Panc1 (cell line): ENCODE measurements around the gene CCT5. TPM values are rescaled to one million over a fixed set of nuclear protein-coding genes. Genes with fewer than 3 reads are reported as not detected.
A peak's percentile ranks its signal among the peaks of the same experiment; 100 is the strongest.
"Not testable (repeated sequence)": the region's sequence is repeated elsewhere in the genome, so short reads cannot be mapped to it uniquely, and the experiment has no call there.

Experiments used
- ATAC-seq: fragments of 200-7000 bp; cut with Tn5 transposase; 2 replicates; pipeline ENCODE4 v1.9.1; 2020; ENCODE audit warnings: mild to moderate bottlenecking, moderate library complexity
- BruUV-seq: library from RNA; stranded (reverse); fragments of 400-500 nt; replicated peaks from 2 replicates; lab custom pipeline; 2021; lab: Mats Ljungman, UMichigan
- CTCF ChIA-PET: fragments of 300-600 bp; sonication (Branson Sonifier 250); formaldehyde crosslinking; loops from one replicate; lab custom pipeline; 2022; ENCODE audit warnings: antibody characterized with exemption; lab: Charles Lee
- POLR2A ChIA-PET: fragments of 300-600 bp; sonication (Branson Sonifier 250); formaldehyde crosslinking; loops from one replicate; lab custom pipeline; 2022; ENCODE audit warnings: antibody characterized with exemption; lab: Charles Lee
- DNase-seq: peaks from one replicate; pipeline ENCODE4 v3.0.0-alpha.2; 2010; ENCODE audit warnings: low read depth, low spot score
- H3K27ac ChIP-seq: 2 replicates; pipeline ENCODE4 v1.5.1; 2011; ENCODE audit warnings: mild to moderate bottlenecking, low read length, inconsistent platforms
- H3K27me3 ChIP-seq: fragments of 200-500 bp; sonication (Bioruptor generic); 2 replicates; pipeline ENCODE4 v1.6.0; 2014; ENCODE audit warnings: low read length, inconsistent platforms; ENCODE audit not compliant: control insufficient read depth, insufficient read depth
- H3K36me3 ChIP-seq: fragments of 200-500 bp; sonication (Bioruptor generic); 2 replicates; pipeline ENCODE4 v1.5.1; 2014; ENCODE audit warnings: inconsistent platforms, mild to moderate bottlenecking, low read length, moderate library complexity; ENCODE audit not compliant: control insufficient read depth, insufficient read depth
- H3K4me1 ChIP-seq: 2 replicates; pipeline ENCODE4 v1.5.1; 2011; ENCODE audit warnings: inconsistent platforms, mild to moderate bottlenecking, low read length, moderate library complexity; ENCODE audit not compliant: control insufficient read depth, insufficient read depth
- H3K4me3 ChIP-seq, 2 experiments: 2 replicates each; pipeline ENCODE4 v1.5.1; 2011 to 2012; ENCODE audit warnings: low read depth in 2 of 2, low read length in 2 of 2, mild to moderate bottlenecking in 2 of 2, inconsistent platforms in 1 of 2, moderate library complexity in 1 of 2
- H3K9me3 ChIP-seq: fragments of 200-500 bp; sonication (Bioruptor generic); 2 replicates; pipeline ENCODE4 v1.5.1; 2014; ENCODE audit warnings: low read depth, mild to moderate bottlenecking, inconsistent platforms, low read length, moderate library complexity; ENCODE audit not compliant: control insufficient read depth, insufficient read depth
- CTCF ChIP-seq: fragments of 450-650 bp; IDR thresholded peaks from 2 replicates; pipeline ENCODE4 v1.5.1; 2017; ENCODE audit warnings: mild to moderate bottlenecking
- POLR2AphosphoS5 ChIP-seq: IDR thresholded peaks from 2 replicates; pipeline ENCODE4 v1.6.1; 2012; ENCODE audit warnings: mild to moderate bottlenecking, low read depth, low read length, moderate library complexity
- REST ChIP-seq, 2 experiments: IDR thresholded peaks; 2 replicates each; pipeline ENCODE4 v1.6.1; 2011 to 2012; ENCODE audit warnings: low read depth in 2 of 2, control low read depth in 1 of 2, low read length in 1 of 2, mild to moderate bottlenecking in 1 of 2, moderate library complexity in 1 of 2; ENCODE audit not compliant: insufficient read depth in 1 of 2
- SIN3A ChIP-seq: IDR thresholded peaks from 2 replicates; pipeline ENCODE4 v1.6.1; 2012; ENCODE audit warnings: low read depth, mild to moderate bottlenecking, low read length, moderate library complexity, borderline replicate concordance; ENCODE audit not compliant: insufficient read depth
- TCF7L2 ChIP-seq: IDR thresholded peaks from 2 replicates; pipeline ENCODE4 v1.6.1; 2011; ENCODE audit warnings: mild to moderate bottlenecking, low read depth, low read length, inconsistent platforms
- in situ Hi-C: cut with HindIII; loops from 2 replicates; pipeline ENCODE4 v1.10.0; 2016; ENCODE audit warnings: low sequenced_read_pairs, low pct_unique_long_range_greater_than_20kb
- intact Hi-C: fragments of 100-400 bp; cut with micrococcal nuclease; formaldehyde crosslinking; loops from one replicate; pipeline ENCODE4 v1.10.0; 2022; ENCODE audit not compliant: unreplicated experiment
- total RNA-seq: library from RNA; stranded (reverse); gene quantifications from one replicate; pipeline ENCODE4 v1.2.1, GENCODE V29; 2021; ENCODE audit not compliant: unreplicated experiment

CCT5 gene
- total RNA-seq, 1 experiment from 2014 or later, result 476 TPM

DNA sequence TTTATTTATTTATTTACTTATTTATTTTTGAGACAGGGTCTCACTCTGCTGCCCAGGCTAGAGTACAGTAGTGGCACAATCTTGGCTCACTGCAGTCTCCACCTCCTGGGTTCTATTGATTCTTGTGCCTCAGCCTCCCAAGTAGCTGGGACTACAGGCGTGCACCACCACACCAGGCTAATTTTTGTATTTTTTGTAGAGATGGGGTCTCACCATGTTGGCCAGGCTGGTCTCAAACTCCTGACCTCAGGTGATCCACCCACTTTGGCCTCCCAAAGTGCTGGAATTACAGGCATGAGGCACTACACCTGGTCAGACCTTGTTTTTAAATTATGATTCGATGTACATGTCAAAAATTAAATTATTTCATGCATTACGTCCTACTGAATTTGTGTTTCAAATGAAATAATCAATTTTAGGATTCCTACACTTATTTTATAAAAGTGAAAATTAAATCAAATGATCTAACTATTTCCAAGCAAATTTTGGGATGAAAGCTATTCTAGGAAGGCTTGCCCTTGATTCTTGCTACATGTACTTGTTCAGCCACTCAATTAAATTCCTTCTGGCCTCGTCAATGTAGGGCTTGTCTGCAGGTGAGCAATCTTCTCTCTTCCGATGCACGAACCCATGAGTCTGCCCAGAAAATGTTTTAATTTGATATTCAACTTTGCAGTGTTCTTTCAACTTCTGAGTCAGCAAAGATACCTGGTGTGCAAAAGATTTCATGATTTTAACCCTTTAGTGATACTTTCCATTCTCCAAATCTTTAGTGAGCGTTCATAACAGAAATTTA is 30.0 kb downstream of the CCT5 start:
- in situ Hi-C loops, result no loop called here
- Histone ChIP-seq H3K36me3 (no peaks in the 10 kb centered on the region), H3K27ac (no peak overlapping the region), H3K4me1 (peaks cover 4% of the 10 kb centered on the region; the same call in 1 of the 2 replicates), H3K9me3 (no peaks in the 10 kb centered on the region), H3K4me3 (no peak overlapping the region), H3K27me3 (no peaks in the 10 kb centered on the region)
- no peak for DNase-seq
- no peak for ATAC-seq
- intact Hi-C loops, result loop anchor here (5.0 kb wide), 1 partner anchor 77 kb away; no protein-coding TSS in a partner anchor
- TF ChIP-seq REST (IDR thresholded peaks at IDR 0.05; ENCODE audit: insufficient read depth in 1 of 2, low read depth in 2 of 2, low read length in 1 of 2), result no peak
- TF ChIP-seq SIN3A, result no peak
- no peak for TF ChIP-seq CTCF
- no peak for TF ChIP-seq POLR2AphosphoS5
- TF ChIP-seq TCF7L2, result no peak
- CTCF ChIA-PET, result interaction anchor here (0.6 kb wide), 1 partner anchor 157 kb away, joined by 4 read pairs; no protein-coding TSS in a partner anchor
- POLR2A ChIA-PET, result interaction anchor here (0.6 to 0.7 kb wide), 2 partner anchors 23 to 73 kb away, joined by 3 to 7 read pairs; partner anchors contain the start of gene MARCHF6
- TSS peak; percentile 97 for BruUV-seq

DNA sequence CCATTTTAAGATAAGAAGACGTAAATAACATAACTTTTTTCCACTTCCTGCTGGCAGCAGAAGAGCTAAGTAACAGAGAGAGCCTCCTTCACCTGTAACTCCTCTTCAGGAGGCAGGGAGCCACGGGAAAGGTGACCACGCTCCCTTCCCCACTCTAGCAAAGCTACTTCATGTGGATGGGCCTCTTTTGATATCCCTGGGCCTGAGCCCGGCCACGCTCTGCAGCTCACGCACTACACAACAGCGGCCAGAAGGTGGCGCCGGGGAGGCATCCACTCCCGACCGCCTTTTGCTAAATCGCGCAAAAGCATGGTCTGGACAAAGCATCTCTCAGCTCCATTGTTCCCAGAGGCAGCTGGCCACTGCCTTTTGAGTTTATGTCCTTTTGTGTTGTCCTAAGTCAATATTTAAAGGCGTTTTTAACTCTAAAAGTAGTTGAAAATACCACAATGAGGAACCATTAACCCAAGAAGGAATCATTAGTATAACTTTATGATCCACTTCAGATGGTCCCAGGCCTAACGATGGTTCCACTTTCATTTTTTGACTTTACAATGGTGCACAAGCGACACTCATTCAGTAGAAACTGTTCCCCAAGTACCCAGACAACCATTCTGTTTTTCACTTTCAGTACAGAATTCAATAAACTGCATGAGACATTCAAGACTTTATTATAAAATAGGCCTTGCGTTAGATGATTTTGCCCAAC is 34.0 kb downstream of the CCT5 start:
- peak; percentile 99 for ATAC-seq
- Histone ChIP-seq H3K4me1 (peaks cover 10% of the 10 kb centered on the region; the same call in 1 of the 2 replicates), H3K36me3 (no peaks in the 10 kb centered on the region), H3K27me3 (no peaks in the 10 kb centered on the region), H3K9me3 (no peaks in the 10 kb centered on the region), H3K4me3 (no peak overlapping the region), H3K27ac (no peak overlapping the region)
- ChIA-PET CTCF (interaction anchor here (0.6 to 1.3 kb wide), 9 partner anchors 17 to 139 kb away, joined by 3 to 6 read pairs (median 4); no protein-coding TSS in a partner anchor), POLR2A (interaction anchor here (0.8 kb wide), 1 partner anchor 49 kb away, joined by 3 read pairs; no protein-coding TSS in a partner anchor)
- TF ChIP-seq CTCF (peak; percentile 98), REST (IDR thresholded peaks at IDR 0.05; ENCODE audit: insufficient read depth in 1 of 2, low read depth in 2 of 2, low read length in 1 of 2) (0 out of 4 replicates have a peak, but pooled peaks of 1 of the 2 experiments have one; percentile 41), POLR2AphosphoS5 (peak; percentile 46; the same call in 1 of the 2 replicates), TCF7L2 (no peak), SIN3A (no peak)
- intact Hi-C loops, result loop anchor here (1.0 to 5.0 kb wide), 3 partner anchors 49 to 141 kb away; no protein-coding TSS in a partner anchor
- no TSS peak for BruUV-seq
- in situ Hi-C loops, result no loop called here
- no peak for DNase-seq

DNA sequence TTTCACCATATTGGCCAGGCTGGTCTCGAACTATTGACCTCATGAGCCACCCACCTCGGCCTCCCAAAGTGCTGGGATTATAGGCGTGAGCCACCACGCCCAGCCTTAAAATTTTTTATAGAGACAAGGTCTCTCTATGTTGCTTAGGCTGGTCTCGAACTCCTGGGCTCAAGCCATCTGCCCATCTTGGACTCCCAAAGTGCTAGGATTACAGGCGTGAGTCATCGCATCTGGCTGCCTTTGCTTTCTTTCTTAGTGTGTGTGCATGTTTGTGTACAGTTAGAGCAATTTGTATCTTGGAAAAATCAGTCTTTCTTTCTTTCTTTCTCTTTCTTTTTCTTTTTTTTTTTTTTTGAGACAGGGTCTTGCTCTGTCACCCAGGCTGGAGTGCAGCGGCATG is 35.3 kb downstream of the CCT5 start:
- POLR2A ChIA-PET, result not testable (repeated sequence)

More for the DNA sequence above, 35.3 kb downstream of the CCT5 start:
- H3K4me3 ChIP-seq, ATAC-seq, in situ Hi-C loops, H3K27ac ChIP-seq, DNase-seq, H3K9me3 ChIP-seq, H3K36me3 ChIP-seq, H3K27me3 ChIP-seq, BruUV-seq: not testable (repeated sequence)
- H3K4me1 ChIP-seq, result peaks cover 16% of the 10 kb centered on the region; the same call in 1 of the 2 replicates
- intact Hi-C loops, result loop anchor here (2.0 kb wide), 1 partner anchor 139 kb away; no protein-coding TSS in a partner anchor
- CTCF ChIA-PET, result interaction anchor here (0.6 kb wide), 2 partner anchors 68 to 139 kb away, joined by 7 read pairs; no protein-coding TSS in a partner anchor
